ENCODE results near the gene GCNT2.
"Not testable (repeated sequence)": the region's sequence is repeated elsewhere in the genome, so short reads cannot be mapped to it uniquely, and the experiment has no call there.

DNA sequence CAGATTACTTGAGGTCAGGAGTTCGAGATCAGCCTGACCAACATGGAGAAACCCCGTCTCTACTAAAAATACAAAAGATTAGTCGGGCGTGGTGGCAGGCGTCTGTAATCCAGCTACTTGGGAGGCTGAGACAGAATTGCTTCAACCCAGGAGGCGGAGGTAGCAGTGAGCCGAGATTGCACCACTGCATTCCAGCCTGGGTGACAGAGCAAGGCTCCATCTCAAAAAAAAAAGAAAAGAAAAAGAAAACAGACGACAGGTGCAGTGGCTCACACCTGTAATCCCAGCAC lies 1.8 kb upstream of the GCNT2 start:
- TF ChIP-seq, protein P1, sequence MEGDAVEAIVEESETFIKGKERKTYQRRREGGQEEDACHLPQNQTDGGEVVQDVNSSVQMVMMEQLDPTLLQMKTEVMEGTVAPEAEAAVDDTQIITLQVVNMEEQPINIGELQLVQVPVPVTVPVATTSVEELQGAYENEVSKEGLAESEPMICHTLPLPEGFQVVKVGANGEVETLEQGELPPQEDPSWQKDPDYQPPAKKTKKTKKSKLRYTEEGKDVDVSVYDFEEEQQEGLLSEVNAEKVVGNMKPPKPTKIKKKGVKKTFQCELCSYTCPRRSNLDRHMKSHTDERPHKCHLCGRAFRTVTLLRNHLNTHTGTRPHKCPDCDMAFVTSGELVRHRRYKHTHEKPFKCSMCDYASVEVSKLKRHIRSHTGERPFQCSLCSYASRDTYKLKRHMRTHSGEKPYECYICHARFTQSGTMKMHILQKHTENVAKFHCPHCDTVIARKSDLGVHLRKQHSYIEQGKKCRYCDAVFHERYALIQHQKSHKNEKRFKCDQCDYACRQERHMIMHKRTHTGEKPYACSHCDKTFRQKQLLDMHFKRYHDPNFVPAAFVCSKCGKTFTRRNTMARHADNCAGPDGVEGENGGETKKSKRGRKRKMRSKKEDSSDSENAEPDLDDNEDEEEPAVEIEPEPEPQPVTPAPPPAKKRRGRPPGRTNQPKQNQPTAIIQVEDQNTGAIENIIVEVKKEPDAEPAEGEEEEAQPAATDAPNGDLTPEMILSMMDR (IDR thresholded peaks at IDR 0.05; ENCODE audit: low read depth, low read length) = not testable (repeated sequence)
- TF ChIP-seq POLR2A (IDR thresholded peaks at IDR 0.05; ENCODE audit: extremely low read depth, insufficient read length) = not testable (repeated sequence)
- TF ChIP-seq, protein P2, sequence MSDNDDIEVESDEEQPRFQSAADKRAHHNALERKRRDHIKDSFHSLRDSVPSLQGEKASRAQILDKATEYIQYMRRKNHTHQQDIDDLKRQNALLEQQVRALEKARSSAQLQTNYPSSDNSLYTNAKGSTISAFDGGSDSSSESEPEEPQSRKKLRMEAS (IDR thresholded peaks at IDR 0.05; ENCODE audit: low read depth, low read length) = not testable (repeated sequence)
